ENCODE results near the gene CNOT9.
"Not testable (repeated sequence)": the region's sequence is repeated elsewhere in the genome, so short reads cannot be mapped to it uniquely, and the experiment has no call there.

The CNOT9 gene

DNA sequence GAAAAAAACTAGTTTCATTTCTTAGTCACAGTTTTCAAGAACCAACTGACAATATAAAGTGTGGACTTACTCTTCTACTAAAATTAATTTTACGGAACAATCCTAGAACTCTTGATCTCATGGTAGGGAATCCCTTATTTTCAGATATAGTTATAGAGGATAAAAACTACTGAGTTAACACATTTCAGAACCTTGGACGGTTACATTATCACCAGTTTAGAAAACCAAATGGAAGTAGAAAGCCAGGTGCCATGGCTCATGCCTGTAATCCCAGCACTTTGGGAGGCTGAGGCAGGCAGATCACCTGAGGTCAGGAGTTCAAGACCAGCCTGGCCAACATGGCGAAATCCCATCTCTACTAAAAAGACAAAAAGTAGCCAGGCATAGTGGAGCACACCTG lies 14.4 kb upstream of the CNOT9 start:
- not testable (repeated sequence) for H3K4me1 ChIP-seq (ENCODE audit: control insufficient read depth in 5 of 5, insufficient read depth in 5 of 5, low read length in 5 of 5); H3K9me3 ChIP-seq (ENCODE audit: control insufficient read depth in 5 of 5, low read length in 5 of 5); H3K4me3 ChIP-seq (ENCODE audit: low read depth in 1 of 5, low read length in 5 of 5); H3K27ac ChIP-seq (ENCODE audit: low read depth, low read length); H3K27me3 ChIP-seq (ENCODE audit: control insufficient read depth in 5 of 5, insufficient read depth in 4 of 5, low read length in 5 of 5)
- Histone ChIP-seq H3K9ac (ENCODE audit: low read length in 5 of 5) (peak overlapping the region in 1 of 5 donors; percentile 11), H3K36me3 (ENCODE audit: control insufficient read depth in 5 of 5, insufficient read depth in 5 of 5, low read length in 5 of 5) (peaks cover 21 to 52% (median 29%) of the 10 kb centered on the region in 5 donors)

DNA sequence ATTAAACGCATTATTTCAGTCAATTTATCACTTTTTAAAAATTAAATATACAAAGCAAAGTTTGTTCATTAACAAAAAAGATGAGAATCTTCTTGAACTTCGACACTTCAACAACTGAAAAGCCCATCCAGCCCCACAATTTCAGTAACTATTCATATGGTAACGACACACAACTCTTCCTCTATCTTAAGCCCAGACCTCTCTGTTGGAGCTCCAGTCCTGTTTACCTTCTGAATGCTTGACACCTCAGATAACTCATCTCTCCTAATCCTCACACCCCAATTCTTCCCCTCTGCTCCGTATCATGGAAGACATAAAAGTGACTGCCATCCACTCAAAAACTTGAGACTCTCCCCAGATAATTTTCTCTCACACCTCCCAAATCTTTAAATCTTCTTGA lies 13.1 kb upstream of the CNOT9 start:
- Histone ChIP-seq H3K9ac (ENCODE audit: low read length in 5 of 5) (no peak overlapping the region), H3K36me3 (ENCODE audit: control insufficient read depth in 5 of 5, insufficient read depth in 5 of 5, low read length in 5 of 5) (peaks cover 27 to 64% (median 38%) of the 10 kb centered on the region in 5 donors), H3K9me3 (ENCODE audit: control insufficient read depth in 5 of 5, low read length in 5 of 5) (no peaks in the 10 kb centered on the region), H3K27ac (ENCODE audit: low read depth, low read length) (no peak overlapping the region), H3K4me3 (ENCODE audit: low read depth in 1 of 5, low read length in 5 of 5) (no peak overlapping the region), H3K27me3 (ENCODE audit: control insufficient read depth in 5 of 5, insufficient read depth in 4 of 5, low read length in 5 of 5) (no peaks in the 10 kb centered on the region), H3K4me1 (ENCODE audit: control insufficient read depth in 5 of 5, insufficient read depth in 5 of 5, low read length in 5 of 5) (no peaks in the 10 kb centered on the region)

DNA sequence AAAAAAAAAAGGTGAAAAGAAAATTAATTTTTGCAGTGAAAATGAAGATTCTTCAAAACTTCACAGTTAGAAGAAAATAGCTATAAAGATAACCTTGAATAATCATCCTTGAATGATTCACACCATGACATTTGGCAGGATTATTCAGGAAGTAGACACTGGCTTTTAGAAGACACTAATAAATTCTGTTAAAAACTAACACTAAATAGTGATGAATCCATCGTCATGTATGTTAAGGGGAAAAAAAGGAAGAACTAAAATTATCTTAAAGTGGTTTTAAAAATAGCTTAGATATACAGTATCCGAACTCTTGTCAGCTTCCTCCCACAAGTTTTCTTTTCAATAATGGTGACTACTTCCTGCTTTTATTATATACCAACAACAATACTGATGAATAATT lies 10.7 kb upstream of the CNOT9 start:
- no peak overlapping the region for H3K27ac ChIP-seq (ENCODE audit: low read depth, low read length)
- H3K36me3 ChIP-seq (ENCODE audit: control insufficient read depth in 5 of 5, insufficient read depth in 5 of 5, low read length in 5 of 5), result peaks cover 28 to 52% (median 34%) of the 10 kb centered on the region in 5 donors
- H3K27me3 ChIP-seq (ENCODE audit: control insufficient read depth in 5 of 5, insufficient read depth in 4 of 5, low read length in 5 of 5), result no peaks in the 10 kb centered on the region
- H3K4me3 ChIP-seq (ENCODE audit: low read depth in 1 of 5, low read length in 5 of 5), result no peak overlapping the region
- no peaks in the 10 kb centered on the region for H3K9me3 ChIP-seq (ENCODE audit: control insufficient read depth in 5 of 5, low read length in 5 of 5)
- H3K4me1 ChIP-seq (ENCODE audit: control insufficient read depth in 5 of 5, insufficient read depth in 5 of 5, low read length in 5 of 5), result no peaks in the 10 kb centered on the region
- H3K9ac ChIP-seq (ENCODE audit: low read length in 5 of 5), result no peak overlapping the region

DNA sequence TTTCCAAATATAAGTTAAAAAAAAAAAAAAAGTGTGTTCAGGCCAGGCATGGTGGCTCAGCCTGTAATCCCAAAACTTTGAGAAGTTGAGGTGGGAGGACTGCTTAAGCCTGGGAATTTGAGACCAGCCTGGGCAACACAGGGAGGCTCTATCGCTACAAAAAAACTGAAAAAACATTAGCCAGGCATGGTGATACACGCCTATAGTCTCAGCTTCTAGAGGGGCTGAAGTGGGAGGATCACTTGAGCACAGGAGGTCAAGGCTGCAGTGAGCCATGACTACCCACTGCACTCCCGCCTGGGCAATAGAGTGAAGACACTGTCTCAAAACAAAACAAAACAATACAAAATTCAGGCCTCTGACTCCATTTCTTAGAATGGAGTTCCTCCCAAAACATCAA lies 9.7 kb upstream of the CNOT9 start:
- Histone ChIP-seq H3K9me3 (ENCODE audit: control insufficient read depth in 5 of 5, low read length in 5 of 5) (no peaks in the 10 kb centered on the region), H3K4me1 (ENCODE audit: control insufficient read depth in 5 of 5, insufficient read depth in 5 of 5, low read length in 5 of 5) (no peaks in the 10 kb centered on the region), H3K9ac (ENCODE audit: low read length in 5 of 5) (no peak overlapping the region), H3K27ac (ENCODE audit: low read depth, low read length) (no peak overlapping the region), H3K27me3 (ENCODE audit: control insufficient read depth in 5 of 5, insufficient read depth in 4 of 5, low read length in 5 of 5) (no peaks in the 10 kb centered on the region), H3K36me3 (ENCODE audit: control insufficient read depth in 5 of 5, insufficient read depth in 5 of 5, low read length in 5 of 5) (peaks cover 26 to 44% (median 28%) of the 10 kb centered on the region in 5 donors), H3K4me3 (ENCODE audit: low read depth in 1 of 5, low read length in 5 of 5) (no peak overlapping the region)

DNA sequence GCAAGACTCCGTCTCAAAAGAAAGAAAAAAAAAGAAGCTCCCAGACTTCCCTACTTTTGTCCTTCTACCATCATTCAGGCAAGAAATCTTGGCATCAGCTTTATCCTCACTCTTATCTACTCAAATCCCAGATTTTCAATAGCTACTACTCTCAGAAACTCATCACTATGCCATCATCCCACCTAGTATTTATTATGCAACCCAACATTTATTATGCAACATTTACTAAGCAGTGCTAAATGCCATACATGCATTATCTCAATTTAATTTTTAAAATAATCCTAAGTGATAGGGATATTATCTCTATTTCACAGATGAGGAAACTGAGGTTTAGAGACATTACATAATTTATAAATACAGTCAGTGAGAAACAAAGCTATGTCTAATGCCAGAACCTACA lies 4.6 kb upstream of the CNOT9 start:
- Histone ChIP-seq H3K27ac (ENCODE audit: low read depth, low read length) (no peak overlapping the region), H3K36me3 (ENCODE audit: control insufficient read depth in 5 of 5, insufficient read depth in 5 of 5, low read length in 5 of 5) (peaks cover 15 to 25% (median 19%) of the 10 kb centered on the region in 5 donors)

DNA sequence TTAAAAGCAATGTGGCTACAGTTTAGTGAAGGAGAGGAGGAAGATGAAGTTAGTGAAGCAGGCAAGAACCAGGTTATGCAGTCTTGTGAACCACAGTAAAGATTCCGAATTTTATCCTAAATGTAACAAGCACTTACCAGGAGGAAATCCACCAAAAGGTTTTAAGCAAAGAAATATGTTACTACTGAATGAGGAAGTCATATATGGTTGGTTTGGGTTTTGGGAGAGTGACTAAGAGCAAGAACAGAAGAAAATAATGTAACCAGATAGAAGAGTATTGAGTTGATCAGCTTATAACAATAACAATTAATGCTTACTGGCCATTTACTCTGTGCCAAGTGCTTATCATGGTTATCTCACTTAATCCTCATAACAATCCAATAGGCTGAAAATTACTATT lies 2.3 kb upstream of the CNOT9 start:
- H3K27me3 ChIP-seq (ENCODE audit: control insufficient read depth in 5 of 5, insufficient read depth in 4 of 5, low read length in 5 of 5), result no peaks in the 10 kb centered on the region
- peaks cover 5 to 38% (median 31%) of the 10 kb centered on the region in 5 donors for H3K4me1 ChIP-seq (ENCODE audit: control insufficient read depth in 5 of 5, insufficient read depth in 5 of 5, low read length in 5 of 5)
- no peak overlapping the region for H3K4me3 ChIP-seq (ENCODE audit: low read depth in 1 of 5, low read length in 5 of 5)
- H3K9ac ChIP-seq (ENCODE audit: low read length in 5 of 5), result no peak overlapping the region
- peaks cover under 1 to 11% (median 5%) of the 10 kb centered on the region in 5 donors for H3K36me3 ChIP-seq (ENCODE audit: control insufficient read depth in 5 of 5, insufficient read depth in 5 of 5, low read length in 5 of 5)
- no peaks in the 10 kb centered on the region for H3K9me3 ChIP-seq (ENCODE audit: control insufficient read depth in 5 of 5, low read length in 5 of 5)
- no peak overlapping the region for H3K27ac ChIP-seq (ENCODE audit: low read depth, low read length)

More for the DNA sequence above, 4.6 kb upstream of the CNOT9 start:
- H3K27me3 ChIP-seq (ENCODE audit: control insufficient read depth in 5 of 5, insufficient read depth in 4 of 5, low read length in 5 of 5), result no peaks in the 10 kb centered on the region
- peaks cover 2 to 16% (median 10%) of the 10 kb centered on the region in 5 donors for H3K4me1 ChIP-seq (ENCODE audit: control insufficient read depth in 5 of 5, insufficient read depth in 5 of 5, low read length in 5 of 5)
- H3K9me3 ChIP-seq (ENCODE audit: control insufficient read depth in 5 of 5, low read length in 5 of 5), result no peaks in the 10 kb centered on the region
- H3K4me3 ChIP-seq (ENCODE audit: low read depth in 1 of 5, low read length in 5 of 5), result no peak overlapping the region
- no peak overlapping the region for H3K9ac ChIP-seq (ENCODE audit: low read length in 5 of 5)

DNA sequence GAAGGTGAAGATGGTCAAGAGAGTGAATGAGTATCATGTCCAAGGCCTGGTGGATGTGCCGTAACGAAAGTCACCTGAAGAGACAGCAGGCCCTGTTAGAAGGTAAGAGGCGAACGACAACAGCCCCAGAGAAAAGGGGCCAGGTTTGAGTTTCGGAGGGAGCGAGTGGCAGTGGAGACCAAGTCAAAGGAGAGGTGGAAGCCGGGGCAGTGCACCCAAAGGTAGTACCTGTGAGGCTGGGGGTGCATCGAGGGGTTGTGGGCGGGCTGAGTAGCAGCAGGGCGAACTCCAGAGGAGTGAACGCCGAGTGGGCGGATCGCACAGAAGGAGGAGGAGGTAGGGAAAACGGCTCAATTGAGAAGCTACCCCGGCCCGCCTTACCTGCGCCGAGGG lies 846 bp upstream of the CNOT9 start:
- no peaks in the 10 kb centered on the region for H3K9me3 ChIP-seq (ENCODE audit: control insufficient read depth in 5 of 5, low read length in 5 of 5)
- peaks cover 0 to 7% (median 5%) of the 10 kb centered on the region in 5 donors for H3K36me3 ChIP-seq (ENCODE audit: control insufficient read depth in 5 of 5, insufficient read depth in 5 of 5, low read length in 5 of 5)
- no peaks in the 10 kb centered on the region for H3K27me3 ChIP-seq (ENCODE audit: control insufficient read depth in 5 of 5, insufficient read depth in 4 of 5, low read length in 5 of 5)
- H3K4me1 ChIP-seq (ENCODE audit: control insufficient read depth in 5 of 5, insufficient read depth in 5 of 5, low read length in 5 of 5), result peaks cover 5 to 39% (median 32%) of the 10 kb centered on the region in 5 donors
- peak overlapping the region; percentile 86 for H3K27ac ChIP-seq (ENCODE audit: low read depth, low read length)
- H3K9ac ChIP-seq (ENCODE audit: low read length in 5 of 5), result peak overlapping the region; percentile 11 to 96 (median 88)
- peak overlapping the region; percentile 87 to 91 (median 90) for H3K4me3 ChIP-seq (ENCODE audit: low read depth in 1 of 5, low read length in 5 of 5)

DNA sequence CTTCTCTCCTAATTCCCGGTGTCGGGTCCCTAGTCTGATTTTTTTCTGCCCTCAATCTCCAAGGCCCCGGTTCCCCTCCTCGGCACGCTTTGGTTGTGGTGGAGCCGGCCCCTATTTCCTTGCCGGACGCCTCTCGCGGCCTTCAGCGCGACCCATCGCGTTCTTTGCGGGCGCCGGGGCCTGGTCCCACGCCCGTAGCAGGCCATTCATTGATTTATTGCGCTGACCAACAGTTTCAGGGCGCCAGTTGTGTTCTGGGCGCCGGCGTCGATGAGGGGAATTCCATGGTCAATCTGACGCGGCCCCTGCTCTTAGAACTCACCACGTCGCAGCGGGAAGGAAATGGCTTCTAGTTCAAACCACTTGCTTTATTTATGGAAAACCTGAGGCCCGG lies 396 bp downstream of the CNOT9 start:
- H3K27me3 ChIP-seq (ENCODE audit: control insufficient read depth in 5 of 5, insufficient read depth in 4 of 5, low read length in 5 of 5), result no peaks in the 10 kb centered on the region
- H3K9me3 ChIP-seq (ENCODE audit: control insufficient read depth in 5 of 5, low read length in 5 of 5), result no peaks in the 10 kb centered on the region
- peaks cover 5 to 39% (median 32%) of the 10 kb centered on the region in 5 donors for H3K4me1 ChIP-seq (ENCODE audit: control insufficient read depth in 5 of 5, insufficient read depth in 5 of 5, low read length in 5 of 5)
- H3K36me3 ChIP-seq (ENCODE audit: control insufficient read depth in 5 of 5, insufficient read depth in 5 of 5, low read length in 5 of 5), result peaks cover 0 to 8% (median 4%) of the 10 kb centered on the region in 5 donors
- H3K9ac ChIP-seq (ENCODE audit: low read length in 5 of 5), result peak overlapping the region; percentile 73 to 98 (median 89)
- peak overlapping the region; percentile 93 for H3K27ac ChIP-seq (ENCODE audit: low read depth, low read length)
- peak overlapping the region; percentile 78 to 91 (median 87) for H3K4me3 ChIP-seq (ENCODE audit: low read depth in 1 of 5, low read length in 5 of 5)

DNA sequence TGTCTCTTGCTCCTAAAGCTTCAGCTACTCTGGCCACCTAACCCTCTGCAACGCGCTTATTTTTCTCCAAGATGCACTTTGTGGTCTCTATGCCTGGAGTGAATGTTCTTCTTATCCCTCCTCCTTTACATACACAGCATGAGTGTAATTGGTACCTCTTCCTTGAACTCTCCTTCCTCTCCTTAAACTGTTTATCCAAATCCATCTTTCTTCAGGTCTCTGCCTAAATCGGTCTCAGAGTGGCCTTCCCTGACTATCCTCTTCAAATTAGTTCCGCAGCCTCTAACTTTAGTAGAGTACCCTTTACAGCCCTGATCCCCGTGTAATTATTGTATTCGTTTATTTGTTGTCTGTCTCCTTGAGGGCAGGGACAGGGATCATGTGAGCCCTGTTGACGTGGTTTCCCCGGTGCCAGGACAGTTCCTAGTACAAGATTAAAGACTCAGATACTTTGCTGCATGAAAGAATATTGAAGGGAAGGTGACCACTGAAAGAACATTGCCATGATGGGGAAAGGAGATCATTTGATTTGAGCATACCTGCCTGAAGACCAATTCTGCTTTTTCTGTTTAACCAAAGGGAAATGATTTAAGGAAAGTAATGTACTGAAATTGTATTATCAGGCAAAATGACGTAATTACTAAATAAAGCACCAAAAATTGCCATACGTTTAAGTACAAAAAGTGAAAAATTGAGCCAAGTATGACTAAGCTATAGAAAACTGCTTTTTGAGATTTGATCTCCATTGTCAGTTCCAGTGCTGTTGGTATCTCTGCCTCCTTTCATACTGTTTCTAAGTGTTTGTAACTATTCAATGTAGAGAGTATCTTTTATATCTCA lies 1.2 kb downstream of the CNOT9 start:
- Histone ChIP-seq H3K9ac (ENCODE audit: low read length in 5 of 5) (peak overlapping the region; percentile 73 to 98 (median 89)), H3K36me3 (ENCODE audit: control insufficient read depth in 5 of 5, insufficient read depth in 5 of 5, low read length in 5 of 5) (peaks cover 0 to 15% (median 9%) of the 10 kb centered on the region in 5 donors), H3K9me3 (ENCODE audit: control insufficient read depth in 5 of 5, low read length in 5 of 5) (no peaks in the 10 kb centered on the region), H3K4me3 (ENCODE audit: low read depth in 1 of 5, low read length in 5 of 5) (peak overlapping the region; percentile 78 to 91 (median 87)), H3K27ac (ENCODE audit: low read depth, low read length) (peak overlapping the region; percentile 93), H3K27me3 (ENCODE audit: control insufficient read depth in 5 of 5, insufficient read depth in 4 of 5, low read length in 5 of 5) (no peaks in the 10 kb centered on the region), H3K4me1 (ENCODE audit: control insufficient read depth in 5 of 5, insufficient read depth in 5 of 5, low read length in 5 of 5) (peaks cover 5 to 39% (median 32%) of the 10 kb centered on the region in 5 donors)

DNA sequence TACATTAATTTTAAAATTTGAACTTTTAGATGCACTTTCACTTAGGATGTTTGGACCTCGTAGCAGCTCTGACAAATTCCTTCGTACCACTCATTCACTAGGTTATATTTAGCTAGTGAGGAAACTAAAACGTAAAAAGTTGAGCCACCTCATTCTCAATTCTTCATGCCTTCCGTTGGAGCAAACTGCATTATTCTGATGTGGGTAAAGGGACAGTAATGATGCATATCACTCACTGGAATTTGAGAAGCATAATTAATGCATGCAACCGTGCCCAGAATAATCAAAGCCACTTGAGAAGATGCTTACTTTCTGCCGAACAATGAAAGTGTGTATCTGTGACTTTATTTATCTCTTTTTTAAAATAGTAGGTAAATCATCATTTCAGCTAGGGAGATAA lies 2.2 kb downstream of the CNOT9 start:
- H3K27ac ChIP-seq (ENCODE audit: low read depth, low read length), result peak overlapping the region; percentile 93
- no peaks in the 10 kb centered on the region for H3K9me3 ChIP-seq (ENCODE audit: control insufficient read depth in 5 of 5, low read length in 5 of 5)
- H3K36me3 ChIP-seq (ENCODE audit: control insufficient read depth in 5 of 5, insufficient read depth in 5 of 5, low read length in 5 of 5), result peaks cover 0 to 15% (median 10%) of the 10 kb centered on the region in 5 donors
- no peaks in the 10 kb centered on the region for H3K27me3 ChIP-seq (ENCODE audit: control insufficient read depth in 5 of 5, insufficient read depth in 4 of 5, low read length in 5 of 5)
- H3K4me1 ChIP-seq (ENCODE audit: control insufficient read depth in 5 of 5, insufficient read depth in 5 of 5, low read length in 5 of 5), result peaks cover 5 to 39% (median 32%) of the 10 kb centered on the region in 5 donors
- H3K9ac ChIP-seq (ENCODE audit: low read length in 5 of 5), result peak overlapping the region in 2 of 5 donors; percentile 1 to 26
- H3K4me3 ChIP-seq (ENCODE audit: low read depth in 1 of 5, low read length in 5 of 5), result no peak overlapping the region

Measured in subcutaneous abdominal adipose tissue (tissue), 5 donors.